ENCODE measurements around the gene CMTM7.

The CMTM7 gene

DNA sequence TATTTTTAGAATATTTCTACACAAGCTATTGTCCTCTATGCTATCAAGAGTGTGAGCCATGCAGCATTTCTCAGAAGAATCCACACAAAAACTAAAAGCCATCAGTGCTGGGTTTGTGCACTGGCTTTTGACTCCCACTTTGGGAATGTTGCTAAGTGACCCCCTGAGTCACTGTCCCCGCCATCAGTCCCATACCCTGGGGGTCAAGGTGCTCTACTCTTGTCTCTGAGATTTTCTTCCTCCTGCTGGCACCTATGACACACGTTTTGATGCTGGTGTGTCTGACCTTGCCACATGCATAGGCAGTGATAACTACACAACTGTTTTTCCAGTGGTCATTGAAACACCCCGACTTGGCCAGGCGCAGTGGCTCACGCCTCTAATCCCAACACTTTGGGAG is 19.8 kb downstream of the CMTM7 start:
- Histone ChIP-seq H3K4me2 (no peak overlapping the region), H3K4me3 (no peak overlapping the region), H3K36me3 (peaks cover 78% of the 10 kb centered on the region), H3K27ac (no peak overlapping the region), H3K27me3 (no peaks in the 10 kb centered on the region), H3K9ac (no peak overlapping the region), H3K4me1 (peaks cover 73% of the 10 kb centered on the region), H4K20me1 (peaks cover 96% of the 10 kb centered on the region), H3K9me3 (no peaks in the 10 kb centered on the region)
- TF ChIP-seq Cebpa-rat (IDR thresholded peaks at IDR 0.05), result no peak

DNA sequence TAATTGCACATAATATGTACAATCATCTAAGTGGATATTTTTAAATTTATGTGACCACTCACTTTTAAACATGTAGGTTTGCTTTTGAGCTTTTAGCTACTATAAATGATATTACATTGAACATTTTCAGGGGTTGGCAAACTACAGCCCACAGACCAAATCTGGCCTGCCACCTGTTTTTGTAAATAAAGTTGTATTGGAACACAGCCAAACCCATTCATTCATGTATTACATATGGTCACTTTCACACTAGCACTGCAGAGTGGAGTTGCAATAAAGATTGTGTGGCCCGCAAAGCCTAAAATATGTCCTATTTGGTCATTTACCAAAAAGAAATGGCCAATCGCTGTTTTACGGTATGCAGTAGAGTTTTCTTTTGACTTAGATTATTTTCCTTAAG is 21.2 kb downstream of the CMTM7 start:
- Histone ChIP-seq H3K27me3 (no peaks in the 10 kb centered on the region), H3K9ac (no peak overlapping the region), H4K20me1 (peaks cover 89% of the 10 kb centered on the region), H3K36me3 (peaks cover 74% of the 10 kb centered on the region), H3K4me2 (peak overlapping the region; percentile 4; the same call in 1 of the 2 replicates), H3K9me3 (peaks cover 4% of the 10 kb centered on the region; the same call in 1 of the 2 replicates), H3K4me1 (peaks cover 65% of the 10 kb centered on the region), H3K27ac (no peak overlapping the region), H3K4me3 (no peak overlapping the region)
- no peak for TF ChIP-seq Cebpa-rat (IDR thresholded peaks at IDR 0.05)

DNA sequence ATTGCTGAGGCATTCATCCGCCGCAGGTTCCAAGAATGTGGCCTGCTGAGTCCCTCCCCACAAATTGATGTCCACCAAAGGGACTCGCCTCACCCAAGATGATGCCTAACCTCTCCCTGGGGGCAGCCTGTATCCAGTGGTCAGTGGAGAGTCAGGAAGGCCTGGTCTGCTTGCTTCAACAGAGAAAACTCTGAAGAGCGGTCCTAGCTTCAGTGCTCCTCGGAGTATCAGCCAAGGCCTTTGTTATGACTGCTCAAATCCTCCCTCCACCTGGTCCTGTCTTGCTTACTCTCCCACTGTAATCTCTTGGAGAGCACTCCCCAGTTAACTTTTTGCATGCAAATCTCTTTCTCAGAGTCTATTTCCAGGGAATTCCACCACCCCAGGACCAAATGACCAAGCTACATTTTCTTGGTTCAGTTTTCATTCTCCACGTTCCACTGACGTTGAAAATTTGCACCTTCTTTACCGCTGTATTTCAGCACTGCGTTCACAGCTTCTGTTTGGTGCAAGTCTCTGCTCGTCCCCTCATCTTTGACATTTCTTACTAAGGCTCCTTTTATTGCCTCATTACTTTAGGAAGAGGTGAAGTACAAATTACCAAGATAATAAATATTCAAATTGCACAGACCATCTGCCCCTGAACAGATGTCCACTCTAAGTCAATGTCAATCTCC is 22.3 kb downstream of the CMTM7 start:
- H3K9ac ChIP-seq, result no peak overlapping the region
- peaks cover 5% of the 10 kb centered on the region; the same call in 1 of the 2 replicates for H3K9me3 ChIP-seq
- peaks cover 72% of the 10 kb centered on the region for H3K4me1 ChIP-seq
- H3K4me3 ChIP-seq, result no peak overlapping the region
- H3K4me2 ChIP-seq, result peak overlapping the region; percentile 49
- H3K27me3 ChIP-seq, result no peaks in the 10 kb centered on the region
- no peak for TF ChIP-seq Cebpa-rat (IDR thresholded peaks at IDR 0.05)
- H3K27ac ChIP-seq, result 0 out of 2 replicates have a peak overlapping the region, but pooled peaks have one; percentile 16
- peaks cover 67% of the 10 kb centered on the region for H3K36me3 ChIP-seq
- H4K20me1 ChIP-seq, result peaks cover 79% of the 10 kb centered on the region

DNA sequence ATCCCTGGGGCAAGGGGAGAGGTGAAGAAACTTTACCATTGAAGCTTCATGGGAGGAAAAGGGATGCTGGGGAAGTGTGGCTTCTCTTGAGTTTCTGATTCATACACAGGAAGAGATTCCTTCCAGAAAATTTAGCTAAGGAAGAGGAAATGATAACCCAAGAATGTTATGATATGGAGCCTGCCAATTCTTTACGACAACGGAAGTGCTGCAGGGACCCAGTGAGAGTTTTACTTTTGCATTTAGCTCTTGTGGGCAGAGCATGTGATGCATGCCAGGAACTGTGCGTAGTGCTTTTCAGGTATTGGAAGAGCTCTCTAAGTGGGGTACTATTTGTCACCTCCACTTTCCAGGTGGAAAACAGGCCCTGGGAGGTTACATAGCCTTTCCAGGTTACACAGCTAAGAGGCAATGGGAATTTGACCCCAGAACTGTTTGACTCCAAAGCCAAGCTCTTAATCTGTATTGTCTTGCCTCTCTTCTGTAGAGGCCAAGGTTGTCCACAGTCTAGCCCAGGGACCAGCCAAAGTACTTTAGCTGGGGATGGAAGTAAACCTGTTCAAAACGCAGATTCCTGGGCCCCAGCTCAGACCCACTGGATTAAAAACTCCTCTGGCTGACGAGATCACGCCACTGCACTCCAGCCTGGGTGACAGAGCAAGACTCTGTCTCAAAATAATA is 23.0 kb downstream of the CMTM7 start:
- H3K27me3 ChIP-seq, result no peaks in the 10 kb centered on the region
- H3K36me3 ChIP-seq, result peaks cover 61% of the 10 kb centered on the region
- peaks cover 74% of the 10 kb centered on the region for H3K4me1 ChIP-seq
- H4K20me1 ChIP-seq, result peaks cover 78% of the 10 kb centered on the region
- H3K27ac ChIP-seq, result no peak overlapping the region
- no peak overlapping the region for H3K9ac ChIP-seq
- TF ChIP-seq Cebpa-rat (IDR thresholded peaks at IDR 0.05), result no peak
- peaks cover 5% of the 10 kb centered on the region; the same call in 1 of the 2 replicates for H3K9me3 ChIP-seq
- peak overlapping the region; percentile 49 for H3K4me2 ChIP-seq
- no peak overlapping the region for H3K4me3 ChIP-seq

DNA sequence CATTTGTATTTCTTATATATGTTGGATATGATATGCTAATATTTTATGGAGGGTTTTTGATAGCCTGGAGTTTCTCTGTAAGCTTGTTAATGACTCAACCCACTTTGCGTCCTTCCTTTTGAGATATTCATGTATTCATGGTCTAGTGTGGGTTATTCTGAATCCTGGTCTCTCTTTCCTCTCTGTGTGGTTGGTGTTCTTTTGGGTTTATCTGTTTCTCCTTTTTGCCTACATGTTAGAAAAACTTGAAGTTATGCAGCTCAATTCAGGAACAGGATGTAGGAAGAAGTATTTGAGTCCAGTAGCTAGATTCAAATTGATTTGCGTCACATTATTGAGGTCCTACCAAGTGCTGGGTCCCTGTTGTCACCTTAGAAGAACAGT is 28.1 kb downstream of the CMTM7 start:
- Histone ChIP-seq H3K27me3 (no peaks in the 10 kb centered on the region), H3K9ac (peak overlapping the region; percentile 77), H3K4me1 (peaks cover 83% of the 10 kb centered on the region), H3K9me3 (peaks cover 5% of the 10 kb centered on the region; the same call in 1 of the 2 replicates), H3K4me3 (no peak overlapping the region), H3K27ac (peak overlapping the region; percentile 90), H3K4me2 (peak overlapping the region; percentile 93), H4K20me1 (peaks cover 77% of the 10 kb centered on the region), H3K36me3 (peaks cover 27% of the 10 kb centered on the region)
- TF ChIP-seq Cebpa-rat (IDR thresholded peaks at IDR 0.05), result no peak

DNA sequence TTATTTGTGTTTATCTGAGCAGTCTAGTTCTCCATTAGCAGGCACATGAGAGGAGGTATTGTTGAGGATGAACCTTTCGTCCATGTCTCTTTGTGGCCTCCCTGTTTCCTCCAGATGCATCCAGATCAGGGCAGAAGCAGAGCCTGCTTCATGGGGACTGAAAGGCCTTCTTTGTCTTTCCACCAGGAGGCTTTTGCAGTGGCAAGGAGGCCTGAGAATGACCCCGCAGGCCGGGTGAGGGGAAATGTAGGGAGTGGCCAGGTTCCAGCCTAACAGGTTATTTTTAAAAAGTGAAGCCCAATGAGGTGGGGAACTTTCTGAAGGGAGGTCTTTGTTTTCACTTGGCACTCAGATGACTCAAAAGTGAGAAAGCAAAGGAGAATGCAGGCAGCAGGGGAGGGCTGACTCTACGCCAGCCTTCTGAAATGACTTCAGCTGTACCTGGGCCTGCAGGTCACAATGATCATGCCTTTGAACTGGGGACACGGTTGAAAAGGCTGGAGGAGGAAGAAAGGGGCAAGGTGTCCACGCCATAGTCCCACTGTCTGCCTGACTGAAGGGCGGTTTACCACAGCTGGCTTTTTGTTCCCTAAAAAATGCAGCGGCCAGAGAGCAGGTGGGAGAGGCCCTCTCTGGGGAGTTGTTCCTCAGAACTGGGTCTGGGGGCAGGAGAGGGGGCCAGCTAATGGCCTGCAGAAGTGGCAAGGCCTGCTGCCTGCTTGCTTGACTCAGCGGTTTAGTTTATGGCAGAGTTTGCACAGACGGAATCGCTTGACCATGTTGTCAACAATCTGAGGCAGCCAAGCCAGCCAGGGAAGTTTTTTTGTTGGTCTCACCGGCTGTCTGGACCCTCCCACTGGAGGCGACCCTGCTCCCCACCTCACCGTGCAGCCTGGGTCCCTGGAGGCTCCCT is 28.7 kb downstream of the CMTM7 start:
- TF ChIP-seq Cebpa-rat (IDR thresholded peaks at IDR 0.05), result no peak
- H3K9me3 ChIP-seq, result peaks cover 5% of the 10 kb centered on the region; the same call in 1 of the 2 replicates
- H4K20me1 ChIP-seq, result peaks cover 77% of the 10 kb centered on the region
- peak overlapping the region; percentile 77 for H3K9ac ChIP-seq
- peaks cover 21% of the 10 kb centered on the region for H3K36me3 ChIP-seq
- peak overlapping the region; percentile 90 for H3K27ac ChIP-seq
- H3K27me3 ChIP-seq, result no peaks in the 10 kb centered on the region
- H3K4me2 ChIP-seq, result peak overlapping the region; percentile 93
- peaks cover 83% of the 10 kb centered on the region for H3K4me1 ChIP-seq
- H3K4me3 ChIP-seq, result peak overlapping the region; percentile 36; the same call in 1 of the 2 replicates

DNA sequence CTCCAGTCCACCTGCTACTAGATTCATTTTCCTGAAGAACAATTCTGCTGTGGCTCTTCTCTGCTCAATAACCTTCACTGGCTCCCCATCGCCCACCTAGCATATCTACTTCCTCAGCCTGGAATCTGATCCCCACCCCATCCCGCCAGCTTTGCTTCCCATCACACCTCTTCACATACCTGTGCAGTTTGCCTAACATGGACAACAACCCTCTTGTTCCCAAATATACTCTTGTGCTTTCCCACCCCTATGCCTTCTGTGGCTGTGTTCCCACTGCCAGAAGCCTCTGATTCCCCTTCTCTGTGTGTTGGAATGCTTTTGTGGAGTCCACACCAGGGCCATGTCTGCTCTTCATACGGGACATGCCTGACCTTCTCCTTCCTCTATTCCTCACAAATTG is 29.5 kb downstream of the CMTM7 start:
- Histone ChIP-seq H3K27ac (peak overlapping the region; percentile 90), H3K4me2 (peak overlapping the region; percentile 93), H3K9ac (peak overlapping the region; percentile 77), H3K27me3 (no peaks in the 10 kb centered on the region), H3K36me3 (peaks cover 17% of the 10 kb centered on the region), H3K4me3 (peak overlapping the region; percentile 36; the same call in 1 of the 2 replicates), H3K4me1 (peaks cover 82% of the 10 kb centered on the region), H3K9me3 (peaks cover 5% of the 10 kb centered on the region; the same call in 1 of the 2 replicates), H4K20me1 (peaks cover 79% of the 10 kb centered on the region)
- no peak for TF ChIP-seq Cebpa-rat (IDR thresholded peaks at IDR 0.05)

DNA sequence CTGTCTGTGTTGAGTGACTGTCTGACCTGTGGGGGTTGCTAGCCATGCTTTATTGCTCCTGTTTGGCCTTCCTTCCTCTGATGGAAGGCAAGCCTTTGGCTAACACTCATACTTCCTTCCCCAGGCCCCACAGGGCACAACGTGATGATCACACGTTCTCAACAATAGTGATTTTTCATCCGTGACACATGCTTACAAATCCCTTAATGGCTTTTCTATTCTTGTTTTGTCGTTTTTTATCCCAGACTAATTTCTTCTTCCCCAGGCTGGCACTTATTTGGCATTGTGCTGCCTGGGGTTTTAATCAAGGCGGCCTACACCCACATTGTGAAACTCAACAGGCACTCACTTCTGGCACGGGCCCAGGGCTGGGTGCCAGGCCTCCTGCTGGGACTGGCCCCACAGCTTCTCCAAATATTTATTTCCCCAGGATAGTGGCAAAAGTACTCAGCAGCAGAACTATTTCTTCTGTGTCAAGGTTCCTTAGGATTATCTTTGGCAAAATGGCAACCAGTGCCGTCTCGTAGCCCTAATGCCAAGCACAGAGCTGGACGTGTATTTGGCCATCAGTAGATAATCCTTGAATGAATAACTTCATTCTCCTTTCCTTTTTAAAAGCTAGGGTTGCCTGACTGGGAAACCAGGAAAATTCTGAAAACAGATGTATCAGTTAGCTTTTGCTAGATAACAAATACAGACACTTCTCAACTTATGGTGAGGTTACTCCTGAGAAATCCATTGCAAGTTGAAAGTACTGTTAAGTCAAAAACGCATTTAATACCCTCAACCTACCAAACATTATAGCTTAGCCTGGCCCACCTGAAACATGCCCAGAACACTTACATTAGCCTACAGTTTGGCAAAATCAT is 30.6 kb downstream of the CMTM7 start:
- no peak for TF ChIP-seq Cebpa-rat (IDR thresholded peaks at IDR 0.05)
- H3K27me3 ChIP-seq, result no peaks in the 10 kb centered on the region
- H3K4me2 ChIP-seq, result peak overlapping the region; percentile 93
- H3K9ac ChIP-seq, result peak overlapping the region; percentile 77; the same call in 1 of the 2 replicates
- peaks cover 7% of the 10 kb centered on the region for H3K36me3 ChIP-seq
- peaks cover 85% of the 10 kb centered on the region for H3K4me1 ChIP-seq
- peaks cover 5% of the 10 kb centered on the region; the same call in 1 of the 2 replicates for H3K9me3 ChIP-seq
- peaks cover 88% of the 10 kb centered on the region for H4K20me1 ChIP-seq
- H3K4me3 ChIP-seq, result 0 out of 2 replicates have a peak overlapping the region, but pooled peaks have one; percentile 3
- H3K27ac ChIP-seq, result peak overlapping the region; percentile 90
